Liver (tissue), 3 donors: ENCODE data around the gene TCF7L2.

ENCODE experiments used
- CTCF ChIP-seq: fragments of 150-350 bp; IDR thresholded peaks from 2 replicates; pipeline ENCODE4 v1.5.1; 2017; ENCODE audit warnings: improper control_type of control experiment, low read depth, low read length; ENCODE audit not compliant: missing input control
- HNF4A ChIP-seq, 2 donors: conservative IDR thresholded peaks; 2 replicates each; pipeline ENCODE4 v1.6.1; 2016; ENCODE audit warnings: antibody characterized with exemption in 2 of 2, mild to moderate bottlenecking in 2 of 2
- MAX ChIP-seq: IDR thresholded peaks from 2 replicates; pipeline ENCODE4 v1.6.1; 2016; ENCODE audit warnings: antibody characterized with exemption
- YY1 ChIP-seq: IDR thresholded peaks from 2 replicates; pipeline ENCODE4 v1.6.1; 2016; ENCODE audit warnings: antibody characterized with exemption, mild to moderate bottlenecking
- donor health status: healthy.
- donor health status: healthy.

- no peak for TF ChIP-seq MAX
- no peak for TF ChIP-seq CTCF
- TF ChIP-seq HNF4A (conservative IDR thresholded peaks at IDR 0.05), result no peak
- no peak for TF ChIP-seq YY1
Measured at GRCh38 chr10:112989826-112990225, 39.8 kb downstream of the TCF7L2 start.
